ENCODE results near the gene TMEM273.
A peak's percentile ranks its signal among the peaks of the same experiment; 100 is the strongest.

TMEM273 gene

DNA sequence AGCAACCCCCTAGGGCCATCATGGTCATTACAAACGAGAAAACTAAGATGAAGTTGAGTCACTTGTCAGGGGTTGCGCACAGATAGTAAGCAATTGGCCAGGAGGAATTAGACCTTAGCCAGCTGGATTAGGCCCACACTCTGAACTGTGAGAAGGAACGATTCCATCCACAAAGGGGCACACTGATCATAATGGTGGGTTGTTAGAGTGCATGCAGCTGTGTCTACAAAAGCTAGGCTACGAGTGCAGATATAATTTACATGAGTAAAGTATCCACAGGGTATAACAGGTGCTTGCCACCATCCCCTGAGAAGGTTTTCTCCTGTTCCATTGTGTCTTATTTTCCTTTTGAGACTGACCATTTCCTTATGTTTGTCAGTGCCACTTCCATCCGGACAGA is 37.8 kb downstream of the TMEM273 start:
- Histone ChIP-seq H3K4ac (ENCODE audit: low read depth in 1 of 2, low read length in 2 of 2) (no peak overlapping the region), H3K27me3 (ENCODE audit: control insufficient read depth in 1 of 2, insufficient read depth in 1 of 2, low read length in 2 of 2) (peaks cover 0 to 7% of the 10 kb centered on the region in 2 experiments), H3K23ac (ENCODE audit: low read length in 2 of 2) (no peak overlapping the region), H3K14ac (ENCODE audit: low read length in 2 of 2) (no peak overlapping the region), H3K79me1 (replicated peaks; ENCODE audit: low read length, poor library complexity, severe bottlenecking) (no peaks in the 10 kb centered on the region), H2BK12ac (ENCODE audit: low read length in 2 of 2) (no peak overlapping the region), H3K4me1 (ENCODE audit: control insufficient read depth, insufficient read depth, low read depth, low read length) (peaks cover 2% of the 10 kb centered on the region), H2BK120ac (ENCODE audit: low read depth, low read length) (no peak overlapping the region), H3K18ac (ENCODE audit: low read depth in 1 of 2, low read length in 2 of 2) (no peak overlapping the region), H3K4me2 (ENCODE audit: low read length, poor library complexity, severe bottlenecking) (no peak overlapping the region), H2BK5ac (ENCODE audit: low read depth, low read length, poor library complexity, severe bottlenecking) (no peak overlapping the region), H3K27ac (ENCODE audit: low read length, poor library complexity, severe bottlenecking) (no peak overlapping the region), H4K91ac (ENCODE audit: low read length) (no peak overlapping the region), H2AK5ac (ENCODE audit: low read length, severe bottlenecking) (no peak overlapping the region), H3K9me3 (ENCODE audit: control insufficient read depth, low read length) (peaks cover 3% of the 10 kb centered on the region), H3K9ac (ENCODE audit: low read length) (peak overlapping the region; percentile 14), H3K36me3 (ENCODE audit: control insufficient read depth in 1 of 2, insufficient read depth in 2 of 2, low read depth in 1 of 2, low read length in 2 of 2) (no peaks in the 10 kb centered on the region), H4K8ac (ENCODE audit: low read length) (no peak overlapping the region), H2AFZ (ENCODE audit: low read depth, low read length) (no peak overlapping the region), H2BK15ac (ENCODE audit: low read depth, poor library complexity, severe bottlenecking) (no peak overlapping the region), H3K4me3 (ENCODE audit: insufficient read depth in 1 of 2, low read depth in 1 of 2, low read length in 2 of 2) (no peak overlapping the region)
- DNase-seq = no peak
- 77% methylated on average over 5 of the region's 5 CpGs for WGBS

DNA sequence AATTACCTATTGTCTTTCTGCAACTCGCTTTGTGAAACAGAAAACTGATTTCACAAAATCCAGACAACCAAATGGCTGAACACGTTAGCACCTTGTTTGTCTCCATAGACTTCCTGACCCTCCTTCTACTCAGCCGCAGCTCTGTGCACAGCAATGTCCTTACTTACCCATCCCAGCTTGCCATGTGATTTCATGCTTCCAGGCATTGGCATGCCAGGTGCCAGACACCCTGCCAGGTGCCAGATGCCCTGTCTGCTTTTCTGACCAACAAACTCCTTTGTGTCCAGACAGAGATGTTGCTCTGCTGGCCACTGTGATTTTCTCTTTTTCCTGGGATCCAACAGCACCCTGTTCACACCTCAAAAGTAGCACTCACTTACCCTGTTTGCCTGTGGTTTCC is 38.3 kb downstream of the TMEM273 start:
- Histone ChIP-seq H3K14ac (ENCODE audit: low read length in 2 of 2) (no peak overlapping the region), H2BK12ac (ENCODE audit: low read length in 2 of 2) (no peak overlapping the region), H4K8ac (ENCODE audit: low read length) (no peak overlapping the region), H3K9ac (ENCODE audit: low read length) (no peak overlapping the region), H3K4ac (ENCODE audit: low read depth in 1 of 2, low read length in 2 of 2) (no peak overlapping the region), H3K79me1 (replicated peaks; ENCODE audit: low read length, poor library complexity, severe bottlenecking) (no peaks in the 10 kb centered on the region), H3K23ac (ENCODE audit: low read length in 2 of 2) (no peak overlapping the region), H3K27me3 (ENCODE audit: control insufficient read depth in 1 of 2, insufficient read depth in 1 of 2, low read length in 2 of 2) (peaks cover 0 to 7% of the 10 kb centered on the region in 2 experiments), H3K36me3 (ENCODE audit: control insufficient read depth in 1 of 2, insufficient read depth in 2 of 2, low read depth in 1 of 2, low read length in 2 of 2) (no peaks in the 10 kb centered on the region), H3K27ac (ENCODE audit: low read length, poor library complexity, severe bottlenecking) (no peak overlapping the region), H2BK5ac (ENCODE audit: low read depth, low read length, poor library complexity, severe bottlenecking) (no peak overlapping the region), H3K4me1 (ENCODE audit: control insufficient read depth, insufficient read depth, low read depth, low read length) (peaks cover 2% of the 10 kb centered on the region), H3K9me3 (ENCODE audit: control insufficient read depth, low read length) (peaks cover 3% of the 10 kb centered on the region), H3K18ac (ENCODE audit: low read depth in 1 of 2, low read length in 2 of 2) (no peak overlapping the region), H2BK15ac (ENCODE audit: low read depth, poor library complexity, severe bottlenecking) (no peak overlapping the region), H4K91ac (ENCODE audit: low read length) (no peak overlapping the region), H2AK5ac (ENCODE audit: low read length, severe bottlenecking) (no peak overlapping the region), H3K4me2 (ENCODE audit: low read length, poor library complexity, severe bottlenecking) (no peak overlapping the region), H2AFZ (ENCODE audit: low read depth, low read length) (no peak overlapping the region), H2BK120ac (ENCODE audit: low read depth, low read length) (no peak overlapping the region), H3K4me3 (ENCODE audit: insufficient read depth in 1 of 2, low read depth in 1 of 2, low read length in 2 of 2) (no peak overlapping the region)
- 57% methylated on average over 3 of the region's 3 CpGs for WGBS
- no peak for DNase-seq

DNA sequence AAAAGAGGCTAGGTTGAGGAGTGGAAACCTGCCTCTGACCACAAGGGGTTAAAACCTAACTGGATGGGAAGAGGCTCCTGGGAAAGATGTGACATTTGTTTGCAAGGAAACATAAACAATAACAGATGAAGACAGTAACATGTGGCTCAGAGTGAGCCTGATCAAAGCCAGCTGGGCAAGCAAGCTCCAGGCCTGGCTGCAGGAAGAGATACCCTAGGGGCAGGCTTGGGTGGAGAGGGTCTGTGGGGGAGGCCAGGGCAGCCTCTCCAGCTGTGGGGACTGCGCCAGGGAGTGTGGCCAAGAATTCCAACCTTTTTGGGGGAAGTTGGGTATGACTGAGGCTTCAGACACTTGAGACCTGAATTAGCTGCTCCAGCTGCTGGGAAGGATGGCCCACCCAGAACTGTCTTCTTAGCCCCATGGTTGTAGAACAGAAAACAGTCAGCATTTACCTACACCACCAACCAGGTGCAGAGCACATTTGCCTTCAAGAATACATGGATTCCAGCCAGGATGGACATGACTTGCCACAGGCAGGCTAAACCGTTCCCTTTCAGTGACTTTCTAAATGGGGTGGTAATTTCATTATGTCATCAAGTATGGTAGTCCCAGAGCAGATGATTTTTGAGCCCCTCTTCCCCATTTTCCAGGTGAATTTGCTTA is 44.0 kb downstream of the TMEM273 start:
- Histone ChIP-seq H4K8ac (ENCODE audit: low read length) (no peak overlapping the region), H3K36me3 (ENCODE audit: control insufficient read depth in 1 of 2, insufficient read depth in 2 of 2, low read depth in 1 of 2, low read length in 2 of 2) (no peaks in the 10 kb centered on the region), H3K18ac (ENCODE audit: low read depth in 1 of 2, low read length in 2 of 2) (no peak overlapping the region), H4K91ac (ENCODE audit: low read length) (no peak overlapping the region), H3K79me1 (replicated peaks; ENCODE audit: low read length, poor library complexity, severe bottlenecking) (no peaks in the 10 kb centered on the region), H2BK12ac (ENCODE audit: low read length in 2 of 2) (no peak overlapping the region), H3K9ac (ENCODE audit: low read length) (no peak overlapping the region), H3K4me3 (ENCODE audit: insufficient read depth in 1 of 2, low read depth in 1 of 2, low read length in 2 of 2) (no peak overlapping the region), H2BK5ac (ENCODE audit: low read depth, low read length, poor library complexity, severe bottlenecking) (no peak overlapping the region), H3K27ac (ENCODE audit: low read length, poor library complexity, severe bottlenecking) (no peak overlapping the region), H2BK120ac (ENCODE audit: low read depth, low read length) (no peak overlapping the region), H2AK5ac (ENCODE audit: low read length, severe bottlenecking) (no peak overlapping the region), H3K4me1 (ENCODE audit: control insufficient read depth, insufficient read depth, low read depth, low read length) (peaks cover 9% of the 10 kb centered on the region), H3K27me3 (ENCODE audit: control insufficient read depth in 1 of 2, insufficient read depth in 1 of 2, low read length in 2 of 2) (no peaks in the 10 kb centered on the region), H3K9me3 (ENCODE audit: control insufficient read depth, low read length) (peaks cover 3% of the 10 kb centered on the region), H3K23ac (ENCODE audit: low read length in 2 of 2) (no peak overlapping the region), H3K14ac (ENCODE audit: low read length in 2 of 2) (no peak overlapping the region), H3K4ac (ENCODE audit: low read depth in 1 of 2, low read length in 2 of 2) (no peak overlapping the region), H2AFZ (ENCODE audit: low read depth, low read length) (no peak overlapping the region), H3K4me2 (ENCODE audit: low read length, poor library complexity, severe bottlenecking) (no peak overlapping the region), H2BK15ac (ENCODE audit: low read depth, poor library complexity, severe bottlenecking) (no peak overlapping the region)
- DNase-seq = peak; percentile 63
- WGBS = 60% methylated on average over 1 of the region's 2 CpGs

DNA sequence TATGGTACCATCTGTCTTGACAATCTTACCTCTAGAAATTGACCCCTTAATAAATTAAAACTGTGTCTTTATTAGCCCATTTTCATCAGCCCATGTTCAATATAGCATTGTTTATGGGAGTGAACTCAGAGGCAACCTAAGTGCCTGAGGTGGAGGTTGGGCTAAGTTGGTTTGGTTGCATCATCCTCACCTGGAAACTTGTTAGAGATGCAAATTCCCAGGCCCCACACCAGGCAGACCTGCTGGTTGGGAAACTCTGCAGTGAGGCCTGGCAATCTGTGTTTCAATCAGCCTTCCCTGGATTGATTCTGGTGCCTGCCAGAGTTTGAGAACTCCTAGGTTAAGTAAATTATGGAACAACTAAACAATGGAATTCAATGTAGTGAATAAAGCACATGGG is 44.9 kb downstream of the TMEM273 start:
- H2BK5ac ChIP-seq (ENCODE audit: low read depth, low read length, poor library complexity, severe bottlenecking) = no peak overlapping the region
- H2BK12ac ChIP-seq (ENCODE audit: low read length in 2 of 2) = no peak overlapping the region
- H3K27ac ChIP-seq (ENCODE audit: low read length, poor library complexity, severe bottlenecking) = no peak overlapping the region
- H3K4me3 ChIP-seq (ENCODE audit: insufficient read depth in 1 of 2, low read depth in 1 of 2, low read length in 2 of 2) = no peak overlapping the region
- H4K91ac ChIP-seq (ENCODE audit: low read length) = no peak overlapping the region
- H3K14ac ChIP-seq (ENCODE audit: low read length in 2 of 2) = no peak overlapping the region
- no peaks in the 10 kb centered on the region for H3K79me1 ChIP-seq (replicated peaks; ENCODE audit: low read length, poor library complexity, severe bottlenecking)
- H3K27me3 ChIP-seq (ENCODE audit: control insufficient read depth in 1 of 2, insufficient read depth in 1 of 2, low read length in 2 of 2) = no peaks in the 10 kb centered on the region
- H3K18ac ChIP-seq (ENCODE audit: low read depth in 1 of 2, low read length in 2 of 2) = no peak overlapping the region
- no peak overlapping the region for H3K9ac ChIP-seq (ENCODE audit: low read length)
- no peak overlapping the region for H3K4ac ChIP-seq (ENCODE audit: low read depth in 1 of 2, low read length in 2 of 2)
- no peak overlapping the region for H2AFZ ChIP-seq (ENCODE audit: low read depth, low read length)
- no peak for DNase-seq
- H2BK120ac ChIP-seq (ENCODE audit: low read depth, low read length) = no peak overlapping the region
- H2BK15ac ChIP-seq (ENCODE audit: low read depth, poor library complexity, severe bottlenecking) = no peak overlapping the region
- peaks cover 11% of the 10 kb centered on the region for H3K4me1 ChIP-seq (ENCODE audit: control insufficient read depth, insufficient read depth, low read depth, low read length)
- H4K8ac ChIP-seq (ENCODE audit: low read length) = no peak overlapping the region
- no peak overlapping the region for H3K4me2 ChIP-seq (ENCODE audit: low read length, poor library complexity, severe bottlenecking)
- H2AK5ac ChIP-seq (ENCODE audit: low read length, severe bottlenecking) = no peak overlapping the region
- H3K9me3 ChIP-seq (ENCODE audit: control insufficient read depth, low read length) = peaks cover 3% of the 10 kb centered on the region
- H3K36me3 ChIP-seq (ENCODE audit: control insufficient read depth in 1 of 2, insufficient read depth in 2 of 2, low read depth in 1 of 2, low read length in 2 of 2) = no peaks in the 10 kb centered on the region
- no peak overlapping the region for H3K23ac ChIP-seq (ENCODE audit: low read length in 2 of 2)

Data from mesenchymal stem cell (in vitro differentiated cells and primary cell).